ENCODE measurements around the gene OR4M1.
A peak's percentile ranks its signal among the peaks of the same experiment; 100 is the strongest.
"Not testable (repeated sequence)": the region's sequence is repeated elsewhere in the genome, so short reads cannot be mapped to it uniquely, and the experiment has no call there.

Gene OR4M1

DNA sequence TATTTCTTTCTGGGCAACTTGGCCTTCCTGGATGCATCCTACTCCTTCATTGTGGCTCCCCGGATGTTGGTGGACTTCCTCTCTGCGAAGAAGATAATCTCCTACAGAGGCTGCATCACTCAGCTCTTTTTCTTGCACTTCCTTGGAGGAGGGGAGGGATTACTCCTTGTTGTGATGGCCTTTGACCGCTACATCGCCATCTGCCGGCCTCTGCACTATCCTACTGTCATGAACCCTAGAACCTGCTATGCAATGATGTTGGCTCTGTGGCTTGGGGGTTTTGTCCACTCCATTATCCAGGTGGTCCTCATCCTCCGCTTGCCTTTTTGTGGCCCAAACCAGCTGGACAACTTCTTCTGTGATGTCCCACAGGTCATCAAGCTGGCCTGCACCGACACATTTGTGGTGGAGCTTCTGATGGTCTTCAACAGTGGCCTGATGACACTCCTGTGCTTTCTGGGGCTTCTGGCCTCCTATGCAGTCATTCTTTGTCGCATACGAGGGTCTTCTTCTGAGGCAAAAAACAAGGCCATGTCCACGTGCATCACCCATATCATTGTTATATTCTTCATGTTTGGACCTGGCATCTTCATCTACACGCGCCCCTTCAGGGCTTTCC is 54.4 kb downstream of the OR4M1 start:
- not testable (repeated sequence) for DNase-seq; H3K27me3 ChIP-seq; H3K9me3 ChIP-seq; H3K4me1 ChIP-seq; H3K4me3 ChIP-seq (ENCODE audit: low read depth, low read length); H3K36me3 ChIP-seq
- TF ChIP-seq, protein P1, sequence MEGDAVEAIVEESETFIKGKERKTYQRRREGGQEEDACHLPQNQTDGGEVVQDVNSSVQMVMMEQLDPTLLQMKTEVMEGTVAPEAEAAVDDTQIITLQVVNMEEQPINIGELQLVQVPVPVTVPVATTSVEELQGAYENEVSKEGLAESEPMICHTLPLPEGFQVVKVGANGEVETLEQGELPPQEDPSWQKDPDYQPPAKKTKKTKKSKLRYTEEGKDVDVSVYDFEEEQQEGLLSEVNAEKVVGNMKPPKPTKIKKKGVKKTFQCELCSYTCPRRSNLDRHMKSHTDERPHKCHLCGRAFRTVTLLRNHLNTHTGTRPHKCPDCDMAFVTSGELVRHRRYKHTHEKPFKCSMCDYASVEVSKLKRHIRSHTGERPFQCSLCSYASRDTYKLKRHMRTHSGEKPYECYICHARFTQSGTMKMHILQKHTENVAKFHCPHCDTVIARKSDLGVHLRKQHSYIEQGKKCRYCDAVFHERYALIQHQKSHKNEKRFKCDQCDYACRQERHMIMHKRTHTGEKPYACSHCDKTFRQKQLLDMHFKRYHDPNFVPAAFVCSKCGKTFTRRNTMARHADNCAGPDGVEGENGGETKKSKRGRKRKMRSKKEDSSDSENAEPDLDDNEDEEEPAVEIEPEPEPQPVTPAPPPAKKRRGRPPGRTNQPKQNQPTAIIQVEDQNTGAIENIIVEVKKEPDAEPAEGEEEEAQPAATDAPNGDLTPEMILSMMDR (IDR thresholded peaks at IDR 0.05; ENCODE audit: low read depth, low read length) = peak; percentile 15; the same call in 1 of the 2 replicates

DNA sequence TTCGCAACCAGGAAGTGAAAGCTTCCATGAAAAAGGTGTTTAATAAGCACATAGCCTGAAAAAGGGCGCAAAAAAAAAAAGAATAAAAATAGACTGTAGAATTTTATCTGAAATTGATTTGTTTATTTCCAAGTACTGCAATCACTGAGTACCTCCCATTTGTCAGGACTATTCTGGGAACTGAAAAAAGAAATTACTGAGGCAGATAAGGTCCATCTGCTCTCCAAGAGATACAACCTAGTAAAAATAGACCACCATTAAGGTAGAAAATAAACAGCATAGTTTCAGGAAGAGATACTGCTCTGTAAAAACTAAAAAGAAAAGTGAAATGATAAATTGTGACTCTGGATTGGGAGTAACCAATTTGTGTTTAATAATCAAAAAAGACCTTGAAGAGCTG is 55.0 kb downstream of the OR4M1 start:
- H3K36me3 ChIP-seq = no peaks in the 10 kb centered on the region
- TF ChIP-seq, protein P1 (IDR thresholded peaks at IDR 0.05; ENCODE audit: low read depth, low read length) = no peak
- H3K27me3 ChIP-seq = no peaks in the 10 kb centered on the region
- H3K4me3 ChIP-seq (ENCODE audit: low read depth, low read length) = no peak overlapping the region
- DNase-seq = no peak
- no peaks in the 10 kb centered on the region for H3K4me1 ChIP-seq
- H3K9me3 ChIP-seq = no peaks in the 10 kb centered on the region
